NCI-H1436 (cell line): Measurements from ENCODE around the gene RAD51C.
"Not testable (repeated sequence)": the region's sequence is repeated elsewhere in the genome, so short reads cannot be mapped to it uniquely, and the experiment has no call there.

ENCODE experiments used
- DNase-seq: peaks from one replicate; lab custom pipeline; 2025; lab: John Stamatoyannopoulos, UW

The RAD51C gene

DNA sequence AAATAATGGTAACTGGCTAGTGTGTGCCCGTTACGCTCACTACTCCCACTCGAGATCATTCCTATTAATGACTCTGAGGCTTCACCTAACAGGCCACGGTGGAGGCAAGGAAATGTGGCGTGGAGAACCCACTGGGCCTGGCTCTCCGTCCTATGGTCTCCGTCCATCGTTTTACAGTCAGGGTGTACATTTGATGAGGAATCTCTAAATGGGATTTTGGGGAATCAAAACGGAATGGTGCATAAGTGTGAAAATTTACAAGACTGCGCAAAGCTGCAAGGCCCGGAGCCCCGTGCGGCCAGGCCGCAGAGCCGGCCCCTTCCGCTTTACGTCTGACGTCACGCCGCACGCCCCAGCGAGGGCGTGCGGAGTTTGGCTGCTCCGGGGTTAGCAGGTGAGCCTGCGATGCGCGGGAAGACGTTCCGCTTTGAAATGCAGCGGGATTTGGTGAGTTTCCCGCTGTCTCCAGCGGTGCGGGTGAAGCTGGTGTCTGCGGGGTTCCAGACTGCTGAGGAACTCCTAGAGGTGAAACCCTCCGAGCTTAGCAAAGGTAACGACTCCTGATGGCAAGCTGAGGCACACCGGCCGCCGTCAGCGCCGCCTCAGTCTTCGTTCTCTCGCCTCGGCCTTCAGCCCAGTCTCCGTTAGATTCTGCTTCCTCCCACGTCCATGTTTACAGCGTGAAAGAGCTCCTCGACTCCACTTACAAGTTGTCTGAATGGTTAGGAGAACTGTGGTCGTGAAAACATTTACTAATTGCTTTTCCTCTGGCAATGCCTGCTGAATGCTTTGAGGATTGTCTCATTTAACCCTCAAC, at the start of gene RAD51C:
Gene RAD51C (plus strand): TSS at position 364 of the 817 bp plus-strand sequence. CDS start 42 bp downstream, at position 406.
- peak; percentile 92 for DNase-seq

DNA sequence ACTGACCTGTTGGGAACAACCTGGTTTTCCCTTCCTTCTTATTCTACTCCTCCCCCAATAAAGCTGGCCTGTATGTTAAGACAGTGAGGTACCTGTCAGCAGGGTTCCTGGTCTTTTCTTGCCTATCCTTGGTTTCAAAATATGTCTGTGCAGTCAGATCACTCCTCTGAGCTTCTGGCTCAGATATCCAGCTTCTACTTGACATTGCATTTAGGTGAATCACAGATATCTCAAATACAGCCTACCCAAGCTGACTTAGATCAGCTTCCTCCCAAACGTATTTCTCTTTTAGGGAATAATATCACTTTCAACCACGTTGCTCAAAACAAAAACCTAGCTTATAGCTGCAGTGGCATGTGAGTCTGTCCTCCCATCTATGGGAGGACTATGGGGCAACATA, 49.3 kb upstream of the RAD51C start:
- DNase-seq: no peak

DNA sequence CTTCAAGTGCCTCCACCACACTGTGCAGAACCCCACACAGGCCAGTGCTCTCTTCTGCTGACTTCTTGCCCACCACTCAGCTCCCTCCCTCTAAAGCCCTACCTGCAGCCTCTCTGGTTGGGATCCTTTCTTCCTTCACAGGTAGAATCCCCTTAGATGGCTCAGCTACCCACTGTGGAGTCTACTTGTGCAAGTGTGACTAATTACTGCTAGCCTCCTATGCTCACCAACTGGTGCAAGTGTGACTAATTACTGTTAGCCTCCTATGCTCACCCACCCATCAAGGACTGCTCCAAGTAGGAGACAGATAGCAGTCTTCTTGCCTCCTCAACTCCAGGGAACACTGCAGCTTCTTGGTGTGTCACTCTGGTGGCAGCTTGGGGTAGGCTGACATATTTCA, 44.2 kb upstream of the RAD51C start:
- no peak for DNase-seq

DNA sequence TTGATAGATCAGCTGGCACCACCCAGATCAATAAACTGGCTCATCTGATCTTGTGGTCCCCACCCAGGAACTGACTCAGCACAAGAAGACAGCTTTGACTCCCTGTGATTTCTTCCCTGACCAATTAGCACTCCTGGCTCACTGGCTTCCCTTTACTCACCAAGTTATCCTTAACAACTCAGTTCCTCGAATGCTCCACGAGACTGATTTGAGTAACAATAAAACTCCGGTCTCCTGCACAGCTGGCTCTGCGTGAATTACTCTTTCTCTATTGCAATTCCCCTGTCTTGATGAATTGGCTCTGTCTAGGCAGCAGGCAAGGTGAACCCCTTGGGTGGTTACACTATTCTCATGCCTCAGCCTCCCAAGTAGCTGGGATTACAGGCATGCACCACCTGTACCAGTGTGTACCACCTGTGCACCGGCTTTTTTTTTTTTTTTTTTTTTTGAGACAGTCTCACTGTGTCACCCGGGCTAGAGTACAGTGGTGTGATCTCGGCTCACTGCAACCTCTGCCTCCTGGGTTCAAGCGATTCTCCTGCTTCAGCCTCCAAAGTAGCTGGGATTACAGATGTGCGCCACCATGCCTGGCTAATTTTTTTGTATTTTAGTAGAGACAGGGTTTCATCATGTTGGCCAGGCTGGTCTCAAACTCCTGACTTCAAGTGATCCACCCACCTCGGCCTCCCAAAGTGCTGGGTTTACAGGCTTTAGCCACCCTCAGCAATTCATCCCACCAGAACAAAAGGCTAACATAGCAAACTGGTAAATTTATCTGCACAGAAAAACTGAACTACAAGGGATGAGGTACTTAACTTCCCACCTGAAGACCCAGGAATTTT, 34.2 kb upstream of the RAD51C start:
- DNase-seq: not testable (repeated sequence)

GRCh38 chr17:58658804-58659713, 33.3 kb upstream of the RAD51C start:
- DNase-seq: peak; percentile 98

DNA sequence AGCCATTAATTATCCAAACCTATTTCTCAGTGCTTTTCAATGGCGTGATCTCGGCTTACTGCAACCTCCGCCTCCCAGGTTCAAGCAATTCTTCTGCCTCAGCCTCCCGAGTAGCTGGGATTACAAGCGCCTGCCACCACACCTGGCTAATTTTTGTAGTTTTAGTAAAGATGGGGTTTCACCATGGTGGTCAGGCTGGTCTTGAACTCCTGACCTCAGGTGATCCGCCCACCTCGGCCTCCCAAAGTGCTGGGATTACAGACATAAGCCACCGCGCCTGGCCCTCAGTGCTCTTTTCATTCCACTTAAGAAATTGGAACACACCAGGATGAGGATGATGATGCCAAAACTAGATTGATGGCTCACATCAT, 32.7 kb upstream of the RAD51C start:
- not testable (repeated sequence) for DNase-seq

GRCh38 chr17:58660621-58661020, 31.8 kb upstream of the RAD51C start:
- DNase-seq: no peak

- DNase-seq: no peak
Measured at GRCh38 chr17:58661499-58661898, 30.9 kb upstream of the RAD51C start.

GRCh38 chr17:58664302-58664701, 28.1 kb upstream of the RAD51C start:
- DNase-seq: no peak

DNA sequence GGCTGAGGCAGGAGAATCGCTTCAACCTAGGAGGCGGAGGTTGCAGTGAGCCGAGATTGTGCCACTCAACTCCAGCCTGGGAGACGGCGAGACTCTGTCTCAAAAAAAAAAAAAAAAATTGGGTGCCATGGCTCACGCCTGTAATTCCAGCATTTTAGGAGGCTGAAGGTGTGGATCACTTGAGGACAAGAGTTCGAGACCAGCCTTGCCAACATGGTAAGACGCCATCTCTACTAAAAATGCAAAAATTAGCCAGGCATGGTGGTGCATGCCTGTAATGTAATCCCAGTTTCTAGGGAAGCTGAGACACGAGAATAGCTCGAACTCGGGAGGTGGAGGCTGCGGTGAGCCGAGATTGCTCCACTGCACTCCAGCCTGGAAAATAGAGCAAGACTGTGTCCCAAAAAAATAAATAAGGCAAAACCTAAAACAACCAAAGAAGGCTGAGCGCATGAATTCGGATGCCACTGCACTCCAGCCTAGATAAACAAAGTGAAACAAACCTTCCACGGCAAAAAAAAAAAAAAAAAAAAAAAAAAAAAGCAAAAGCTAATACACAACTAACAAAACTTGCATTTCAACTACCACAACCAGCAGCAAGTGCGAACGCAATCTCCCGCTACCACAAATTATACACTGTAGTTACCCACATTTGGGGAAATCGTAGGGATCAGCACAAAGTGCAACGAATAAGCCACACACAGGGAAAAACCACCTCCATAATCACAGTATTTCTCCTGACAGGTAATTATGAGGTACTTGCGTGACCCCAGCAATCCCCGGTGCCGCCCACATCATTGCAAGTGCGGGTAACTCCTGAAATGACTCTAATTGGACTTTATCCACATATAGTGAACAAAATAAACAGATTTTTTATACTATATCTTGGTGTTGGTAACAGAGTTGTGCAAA, 26.2 kb upstream of the RAD51C start:
- no peak for DNase-seq

GRCh38 chr17:58666858-58667267, 25.5 kb upstream of the RAD51C start:
- peak; percentile 80 for DNase-seq

- no peak for DNase-seq
Measured at GRCh38 chr17:58667934-58668597, 24.3 kb upstream of the RAD51C start.

GRCh38 chr17:58668598-58668935, 23.8 kb upstream of the RAD51C start:
- no peak for DNase-seq

DNA sequence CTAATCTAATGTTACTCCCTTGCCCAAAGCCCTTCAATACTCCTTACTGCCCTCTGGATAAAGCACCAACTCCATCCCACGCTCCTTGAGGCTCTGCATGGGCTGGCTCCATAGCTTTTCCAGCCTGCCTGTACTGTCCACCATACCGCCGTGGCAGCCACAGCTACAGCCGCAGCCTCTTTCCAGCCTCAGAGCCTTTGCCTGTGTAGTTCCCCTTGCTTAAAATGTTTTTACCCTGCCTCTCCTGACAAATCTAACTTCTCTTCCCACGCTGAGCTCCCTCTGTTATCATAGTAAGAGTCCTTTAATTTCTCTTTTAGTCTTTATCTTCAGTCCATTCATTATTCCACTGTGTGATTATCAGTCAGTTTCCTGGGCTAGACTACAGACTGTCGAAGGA, 22.5 kb upstream of the RAD51C start:
- DNase-seq: no peak

GRCh38 chr17:58671969-58672368, 20.4 kb upstream of the RAD51C start:
- no peak for DNase-seq

GRCh38 chr17:58677194-58677880, 15.1 kb upstream of the RAD51C start:
- no peak for DNase-seq

DNA sequence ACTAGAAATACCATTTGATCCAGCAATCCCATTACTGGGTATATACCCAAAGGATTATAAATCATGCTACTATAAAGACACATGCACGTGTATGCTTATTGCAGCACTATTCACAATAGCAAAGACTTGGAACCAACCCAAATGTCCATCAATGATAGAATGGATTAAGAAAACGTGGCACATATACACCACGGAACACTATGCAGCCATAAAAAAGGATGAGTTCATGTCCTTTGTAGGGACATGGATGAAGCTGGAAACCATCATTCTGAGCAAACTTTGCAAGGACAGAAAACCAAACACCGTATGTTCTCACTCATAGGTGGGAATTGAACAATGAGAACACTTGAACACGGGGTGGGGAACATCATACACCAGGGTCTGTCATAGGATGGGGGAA, 14.1 kb upstream of the RAD51C start:
- not testable (repeated sequence) for DNase-seq

DNA sequence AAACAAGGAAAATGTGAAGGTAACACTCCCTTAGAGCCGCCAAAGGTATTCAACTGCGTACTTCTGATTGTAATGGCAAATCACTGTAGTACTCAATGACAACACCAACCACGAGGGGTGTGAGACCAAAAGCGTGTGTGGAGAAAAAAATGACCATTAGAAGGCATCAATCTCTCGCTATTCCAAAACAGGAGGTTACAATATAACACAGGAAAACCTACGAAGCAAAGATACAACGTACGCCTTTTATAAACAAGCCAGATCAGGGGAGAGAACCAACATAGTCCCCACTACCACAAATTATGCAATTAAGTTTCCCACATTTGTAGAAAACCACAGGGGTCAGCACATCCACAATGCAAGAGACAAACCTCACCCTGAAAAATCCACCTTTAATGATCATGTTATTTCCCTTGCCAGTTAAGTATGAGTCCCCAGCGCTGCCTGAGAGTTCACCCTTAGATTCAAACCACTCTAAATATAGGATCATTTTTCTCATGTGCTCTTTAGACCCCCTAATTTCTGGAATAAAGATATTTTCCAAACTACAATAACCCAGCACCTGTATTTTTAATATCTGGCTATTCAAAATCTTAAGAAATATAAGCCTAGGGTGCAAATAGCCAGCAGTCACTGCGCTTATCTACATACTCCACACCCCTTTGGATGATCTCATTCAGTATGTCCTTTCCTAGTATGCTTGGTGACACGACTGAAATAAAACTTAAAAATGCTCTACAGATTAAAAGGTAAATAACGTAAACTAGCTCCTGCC, 13.0 kb upstream of the RAD51C start:
- DNase-seq: peak; percentile 83

DNA sequence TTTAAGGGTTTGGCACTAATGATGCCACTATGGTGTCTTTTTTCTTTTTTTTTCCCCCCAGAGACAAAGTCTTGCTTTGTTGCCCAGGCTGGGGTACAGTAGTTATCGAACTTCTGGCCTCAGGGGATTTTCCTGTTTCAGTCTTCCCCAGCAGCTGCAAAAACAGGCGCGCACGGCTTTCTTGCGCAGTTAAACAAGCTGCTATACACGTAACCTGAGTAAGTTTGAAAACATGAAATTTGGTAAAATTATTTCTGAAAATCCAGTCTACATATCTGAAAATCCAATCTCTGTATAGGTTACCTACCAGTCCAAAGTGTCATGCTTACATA, 12.4 kb upstream of the RAD51C start:
- peak; percentile 67 for DNase-seq
